ENCODE results near the gene HDGFL3.

Gene HDGFL3

DNA sequence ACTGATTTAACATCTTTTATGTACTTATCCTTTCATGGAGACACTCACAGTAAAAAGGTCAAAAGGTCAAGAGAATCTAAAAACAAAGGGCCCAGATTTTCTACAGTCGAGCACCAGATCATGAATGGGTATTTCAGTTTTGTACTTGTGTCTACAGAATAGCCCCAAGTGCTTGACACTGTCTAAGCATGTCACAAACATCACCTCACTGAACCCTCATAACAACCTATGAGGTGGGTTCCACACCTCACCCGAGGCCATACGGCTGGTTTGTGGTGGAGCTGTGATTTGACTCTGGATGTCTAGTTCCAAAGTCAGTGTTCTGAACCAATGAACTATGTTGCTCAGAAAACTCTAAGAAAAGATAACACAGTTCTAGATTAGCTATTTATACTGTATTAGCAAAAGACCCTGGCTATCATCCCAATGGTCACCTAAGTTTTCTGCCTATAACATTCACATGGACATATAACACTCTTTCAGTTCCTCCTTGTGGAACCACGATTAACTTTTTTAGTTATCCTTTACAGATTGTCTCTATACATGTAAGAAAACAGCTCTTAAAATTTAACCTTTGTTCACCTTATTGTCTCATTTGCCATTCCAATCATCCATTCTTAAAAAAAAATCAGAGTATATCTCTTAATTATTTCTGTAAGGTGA is 74.6 kb downstream of the HDGFL3 start:
- Mint-ChIP-seq H3K4me1 (ENCODE audit: low read depth) (no peaks in the 10 kb centered on the region), H3K27me3 (no peaks in the 10 kb centered on the region), H3K36me3 (ENCODE audit: low read depth) (peaks cover 81% of the 10 kb centered on the region), H3K27ac (no peak overlapping the region), H3K9me3 (no peaks in the 10 kb centered on the region), H3K4me3 (no peak overlapping the region)
- intact Hi-C loops (cut with micrococcal nuclease) = no loop called here

DNA sequence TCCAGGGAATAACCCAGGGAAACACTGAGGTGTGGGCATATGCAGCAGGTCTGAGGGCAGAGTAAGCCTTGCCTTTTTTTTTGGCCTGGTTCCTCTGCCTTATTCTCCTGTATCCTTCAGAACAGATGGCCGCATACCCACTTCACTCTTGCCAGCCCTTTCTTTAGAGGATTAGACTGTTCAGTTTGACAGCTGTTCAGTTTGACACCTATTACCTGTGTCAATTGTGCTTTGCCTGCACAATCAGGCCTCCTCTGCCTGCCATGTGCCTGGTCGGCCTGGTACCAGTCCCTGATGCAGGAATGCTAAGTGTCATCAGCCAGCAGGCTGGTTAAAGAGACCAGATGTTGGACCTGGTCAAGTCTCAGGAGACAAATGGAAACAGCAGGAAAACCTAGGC is 77.8 kb downstream of the HDGFL3 start:
- intact Hi-C loops (cut with micrococcal nuclease) = no loop called here
- H3K27me3 Mint-ChIP-seq = no peaks in the 10 kb centered on the region
- H3K4me3 Mint-ChIP-seq = no peak overlapping the region
- H3K36me3 Mint-ChIP-seq (ENCODE audit: low read depth) = peaks cover 89% of the 10 kb centered on the region
- no peaks in the 10 kb centered on the region for H3K4me1 Mint-ChIP-seq (ENCODE audit: low read depth)
- H3K9me3 Mint-ChIP-seq = no peaks in the 10 kb centered on the region
- no peak overlapping the region for H3K27ac Mint-ChIP-seq

DNA sequence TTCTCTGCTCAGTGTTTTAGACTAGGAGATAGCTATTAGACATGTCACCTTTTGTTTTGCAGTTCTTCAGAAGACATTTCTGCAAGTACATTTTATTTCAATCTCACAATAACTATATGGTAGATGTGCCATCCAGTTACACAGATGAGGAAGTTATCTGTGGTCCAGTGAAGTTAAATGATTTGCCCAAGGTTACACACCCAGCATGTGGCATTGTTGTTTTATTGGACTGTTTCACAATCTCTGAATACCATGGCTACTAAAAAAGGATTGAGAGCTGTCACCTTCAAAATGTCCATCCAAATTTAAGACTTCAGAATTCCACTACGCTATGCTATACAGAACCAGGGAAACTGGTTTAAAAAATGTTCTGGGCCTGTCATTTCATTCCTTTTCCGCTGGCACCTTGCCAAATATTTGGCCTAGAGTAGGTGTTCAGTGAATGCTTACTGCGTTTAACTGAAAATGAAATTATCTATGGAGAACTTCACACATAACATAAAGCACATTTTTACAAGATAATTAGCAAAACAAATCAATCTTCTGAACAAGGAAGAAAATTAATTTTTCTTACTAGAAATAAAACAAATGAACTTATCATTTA is 80.0 kb downstream of the HDGFL3 start:
- Mint-ChIP-seq H3K4me3 (no peak overlapping the region), H3K27ac (no peak overlapping the region), H3K36me3 (ENCODE audit: low read depth) (peaks cover 92% of the 10 kb centered on the region), H3K9me3 (no peaks in the 10 kb centered on the region), H3K27me3 (no peaks in the 10 kb centered on the region), H3K4me1 (ENCODE audit: low read depth) (no peaks in the 10 kb centered on the region)
- intact Hi-C loops (cut with micrococcal nuclease) = no loop called here

GRCh38 chr15:83123529-83123928 is 84.1 kb downstream of the HDGFL3 start:
- intact Hi-C loops (cut with micrococcal nuclease) = no loop called here
- no peaks in the 10 kb centered on the region for H3K4me1 Mint-ChIP-seq (ENCODE audit: low read depth)
- no peaks in the 10 kb centered on the region for H3K9me3 Mint-ChIP-seq
- H3K27ac Mint-ChIP-seq = no peak overlapping the region
- peaks cover 61% of the 10 kb centered on the region for H3K36me3 Mint-ChIP-seq (ENCODE audit: low read depth)
- no peak overlapping the region for H3K4me3 Mint-ChIP-seq
- no peaks in the 10 kb centered on the region for H3K27me3 Mint-ChIP-seq

DNA sequence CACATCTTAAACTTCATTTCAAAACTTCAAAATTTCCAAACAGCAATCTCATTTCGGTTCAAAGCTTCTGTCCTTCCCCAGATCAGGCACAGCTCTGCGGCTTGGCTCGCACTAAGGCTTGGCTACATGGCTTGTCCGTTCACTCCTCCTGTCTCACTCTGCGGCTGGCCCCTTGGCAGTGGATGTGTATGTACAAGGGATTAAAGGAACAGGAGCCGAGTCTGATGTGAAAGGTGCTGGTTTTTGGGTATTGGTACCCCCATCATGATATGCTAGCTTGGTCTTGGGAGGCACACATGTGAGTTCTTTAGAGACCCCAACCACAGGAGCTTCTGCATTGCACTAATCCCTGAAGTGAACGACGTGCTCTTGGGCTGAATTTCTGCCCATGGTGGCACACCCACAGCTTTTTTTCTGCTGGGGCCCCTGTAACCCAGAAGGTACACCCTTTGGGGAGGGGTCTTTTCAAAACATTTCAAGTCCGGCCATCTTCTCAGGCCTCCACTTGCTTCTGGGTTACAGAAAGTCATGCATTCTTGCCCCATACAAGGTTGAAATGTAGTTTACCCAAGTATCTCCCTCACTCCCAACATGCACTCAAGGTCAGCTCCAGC is 87.5 kb downstream of the HDGFL3 start:
- H3K9me3 Mint-ChIP-seq = no peaks in the 10 kb centered on the region
- H3K4me1 Mint-ChIP-seq (ENCODE audit: low read depth) = no peaks in the 10 kb centered on the region
- H3K27me3 Mint-ChIP-seq = no peaks in the 10 kb centered on the region
- no peak overlapping the region for H3K27ac Mint-ChIP-seq
- intact Hi-C loops (cut with micrococcal nuclease) = no loop called here
- H3K36me3 Mint-ChIP-seq (ENCODE audit: low read depth) = peaks cover 30% of the 10 kb centered on the region
- H3K4me3 Mint-ChIP-seq = no peak overlapping the region

- H3K4me3 Mint-ChIP-seq = no peak overlapping the region
- no peaks in the 10 kb centered on the region for H3K9me3 Mint-ChIP-seq
- H3K36me3 Mint-ChIP-seq (ENCODE audit: low read depth) = peaks cover 20% of the 10 kb centered on the region
- no peak overlapping the region for H3K27ac Mint-ChIP-seq
- no peaks in the 10 kb centered on the region for H3K27me3 Mint-ChIP-seq
- intact Hi-C loops (cut with micrococcal nuclease) = no loop called here
- peaks cover 3% of the 10 kb centered on the region for H3K4me1 Mint-ChIP-seq (ENCODE audit: low read depth)
Observed at GRCh38 chr15:83118968-83119367, 88.7 kb downstream of the HDGFL3 start.

DNA sequence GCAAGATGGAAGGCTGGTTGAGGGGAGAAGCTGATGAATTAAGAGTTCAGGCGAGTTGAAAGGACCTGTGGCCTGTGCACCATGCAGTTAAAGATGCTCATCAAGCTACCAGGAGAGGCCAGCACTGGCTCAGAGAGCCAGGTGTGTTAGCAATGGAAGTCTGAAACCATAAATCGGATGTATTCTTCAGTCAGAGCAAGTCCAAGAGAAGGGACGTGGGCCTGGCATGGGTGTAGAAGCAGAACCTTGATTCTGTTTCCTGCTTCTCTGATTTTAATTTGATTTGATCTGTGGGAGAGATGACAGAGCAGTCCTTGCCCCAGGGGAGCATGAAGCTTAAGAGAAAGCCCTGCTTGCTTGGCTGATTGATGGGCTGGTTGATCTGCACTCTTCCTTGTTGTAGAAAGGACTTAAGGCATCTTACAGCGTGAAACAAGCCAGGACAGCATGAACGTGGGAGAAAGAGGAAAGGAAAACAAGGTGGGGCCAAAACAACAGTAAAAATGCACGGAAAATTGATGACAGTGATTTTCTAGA is 89.3 kb downstream of the HDGFL3 start:
- intact Hi-C loops (cut with micrococcal nuclease) = no loop called here
- Mint-ChIP-seq H3K27me3 (no peaks in the 10 kb centered on the region), H3K36me3 (ENCODE audit: low read depth) (peaks cover 15% of the 10 kb centered on the region), H3K9me3 (no peaks in the 10 kb centered on the region), H3K4me1 (ENCODE audit: low read depth) (peaks cover 5% of the 10 kb centered on the region), H3K27ac (no peak overlapping the region), H3K4me3 (no peak overlapping the region)

- Mint-ChIP-seq H3K4me3 (no peak overlapping the region), H3K27ac (no peak overlapping the region), H3K9me3 (peaks cover 7% of the 10 kb centered on the region), H3K36me3 (ENCODE audit: low read depth) (peaks cover 7% of the 10 kb centered on the region), H3K4me1 (ENCODE audit: low read depth) (peaks cover 24% of the 10 kb centered on the region), H3K27me3 (no peaks in the 10 kb centered on the region)
- intact Hi-C loops (cut with micrococcal nuclease) = no loop called here
Observed at GRCh38 chr15:83115831-83116565, 91.6 kb downstream of the HDGFL3 start.

DNA sequence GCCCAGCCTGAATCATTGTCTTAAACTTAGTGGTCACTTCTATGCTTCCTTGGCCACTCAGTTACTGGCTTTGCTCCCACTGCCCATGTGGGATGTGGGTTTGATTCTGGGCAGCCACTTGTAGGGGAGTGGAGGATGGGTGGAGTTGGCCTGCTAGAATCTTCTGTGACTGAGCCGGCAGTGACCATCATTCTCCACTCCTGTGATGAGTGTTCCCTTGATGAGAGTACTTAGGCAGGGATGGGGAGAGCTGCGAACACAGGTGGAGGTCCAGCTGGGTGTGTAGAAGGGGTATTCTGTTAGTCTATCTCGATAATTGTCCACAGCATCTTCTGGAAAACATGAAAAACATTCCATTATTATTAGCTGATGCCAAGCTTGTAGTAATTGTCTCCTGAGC is 92.2 kb downstream of the HDGFL3 start:
- H3K27me3 Mint-ChIP-seq = no peaks in the 10 kb centered on the region
- peaks cover 9% of the 10 kb centered on the region for H3K9me3 Mint-ChIP-seq
- no peak overlapping the region for H3K27ac Mint-ChIP-seq
- H3K4me3 Mint-ChIP-seq = no peak overlapping the region
- H3K4me1 Mint-ChIP-seq (ENCODE audit: low read depth) = peaks cover 29% of the 10 kb centered on the region
- peaks cover 13% of the 10 kb centered on the region for H3K36me3 Mint-ChIP-seq (ENCODE audit: low read depth)
- intact Hi-C loops (cut with micrococcal nuclease) = no loop called here

DNA sequence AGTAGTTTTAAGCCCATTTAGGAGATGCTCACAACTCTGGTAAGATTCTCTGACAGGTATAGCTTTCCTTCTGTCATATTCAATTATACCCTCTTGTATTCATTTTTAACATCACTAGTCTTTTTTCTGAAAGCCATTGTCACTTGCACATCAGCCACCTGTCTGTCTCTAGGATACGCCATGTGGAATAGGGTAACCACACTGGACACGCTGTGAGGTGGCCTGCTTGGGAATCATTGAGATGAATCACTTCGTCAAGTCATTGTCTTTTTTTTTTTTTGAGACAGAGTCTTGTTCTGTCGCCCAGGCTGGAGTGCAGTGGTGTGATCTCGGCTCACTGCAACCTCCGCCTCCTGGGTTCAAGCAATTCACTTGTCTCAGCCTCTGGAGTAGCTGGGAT is 92.8 kb downstream of the HDGFL3 start:
- H3K36me3 Mint-ChIP-seq (ENCODE audit: low read depth) = peaks cover 17% of the 10 kb centered on the region
- no peak overlapping the region for H3K27ac Mint-ChIP-seq
- no peak overlapping the region for H3K4me3 Mint-ChIP-seq
- H3K27me3 Mint-ChIP-seq = no peaks in the 10 kb centered on the region
- H3K9me3 Mint-ChIP-seq = peaks cover 9% of the 10 kb centered on the region
- intact Hi-C loops (cut with micrococcal nuclease) = no loop called here
- H3K4me1 Mint-ChIP-seq (ENCODE audit: low read depth) = peaks cover 35% of the 10 kb centered on the region

- intact Hi-C loops (cut with micrococcal nuclease) = no loop called here
- Mint-ChIP-seq H3K9me3 (peaks cover 9% of the 10 kb centered on the region), H3K27me3 (no peaks in the 10 kb centered on the region), H3K4me3 (no peak overlapping the region), H3K36me3 (ENCODE audit: low read depth) (peaks cover 17% of the 10 kb centered on the region), H3K27ac (no peak overlapping the region), H3K4me1 (ENCODE audit: low read depth) (peaks cover 42% of the 10 kb centered on the region)
Observed at GRCh38 chr15:83113881-83114674, 93.5 kb downstream of the HDGFL3 start.

GRCh38 chr15:83112956-83113299 is 94.7 kb downstream of the HDGFL3 start:
- peaks cover 52% of the 10 kb centered on the region for H3K4me1 Mint-ChIP-seq (ENCODE audit: low read depth)
- H3K4me3 Mint-ChIP-seq = no peak overlapping the region
- intact Hi-C loops (cut with micrococcal nuclease) = no loop called here
- no peaks in the 10 kb centered on the region for H3K27me3 Mint-ChIP-seq
- peaks cover 17% of the 10 kb centered on the region for H3K36me3 Mint-ChIP-seq (ENCODE audit: low read depth)
- no peak overlapping the region for H3K27ac Mint-ChIP-seq
- peaks cover 9% of the 10 kb centered on the region for H3K9me3 Mint-ChIP-seq

DNA sequence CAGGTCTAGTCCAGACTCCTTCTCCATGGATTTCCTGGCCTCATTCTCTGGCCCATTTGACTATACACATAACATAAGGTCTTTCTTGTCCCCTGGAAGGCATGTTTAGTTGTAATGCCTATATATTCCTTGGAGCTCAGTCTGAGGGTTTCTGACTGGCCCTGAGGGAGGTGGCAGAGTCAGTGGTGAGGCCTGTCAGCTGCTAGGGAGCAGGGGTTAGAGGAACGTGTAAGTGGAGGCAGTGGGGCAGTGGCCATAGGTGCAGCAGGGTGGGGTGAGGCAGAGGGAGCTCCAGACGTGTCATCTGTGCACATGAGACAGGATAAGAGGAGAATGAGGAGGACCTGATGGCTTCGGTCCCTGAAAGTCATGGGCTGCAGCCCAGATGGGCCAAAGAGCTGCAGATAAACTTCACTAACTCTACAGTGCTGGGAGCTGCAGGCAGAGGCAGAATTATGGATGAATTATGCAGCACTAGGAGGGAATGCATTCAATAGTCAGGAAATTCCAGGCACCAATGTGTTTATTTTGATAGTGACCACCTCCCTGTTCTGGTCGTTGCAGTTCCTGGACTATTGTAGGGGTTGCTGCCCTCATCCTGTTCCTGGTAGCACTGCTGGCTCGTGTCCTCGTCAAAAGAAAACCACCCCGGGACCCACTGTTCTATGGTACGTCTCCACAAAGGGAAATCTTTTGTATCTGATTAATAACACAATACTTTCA is 95.2 kb downstream of the HDGFL3 start:
- Mint-ChIP-seq H3K27me3 (no peaks in the 10 kb centered on the region), H3K36me3 (ENCODE audit: low read depth) (peaks cover 17% of the 10 kb centered on the region), H3K27ac (no peak overlapping the region), H3K9me3 (peaks cover 9% of the 10 kb centered on the region), H3K4me1 (ENCODE audit: low read depth) (peaks cover 52% of the 10 kb centered on the region), H3K4me3 (no peak overlapping the region)
- intact Hi-C loops (cut with micrococcal nuclease) = no loop called here
